Hippocampal formation (tissue), 2 donors: Measurements from ENCODE around the gene VGF.

Experiments used
- DNase-seq, 2 donors: peaks; one replicate each; lab custom pipeline; 2025; lab: John Stamatoyannopoulos, UW

VGF gene

GRCh38 chr7:101165958-101166647, 734 bp upstream of the VGF start:
- DNase-seq: no peak

- DNase-seq: no peak
Measured at GRCh38 chr7:101164071-101164840, 1.1 kb downstream of the VGF start.

GRCh38 chr7:101163279-101164070, 1.9 kb downstream of the VGF start:
- no peak for DNase-seq

GRCh38 chr7:101162551-101163278, 2.7 kb downstream of the VGF start:
- DNase-seq: no peak

GRCh38 chr7:101161692-101162471, 3.5 kb downstream of the VGF start:
- DNase-seq: no peak

- DNase-seq: no peak
Measured at GRCh38 chr7:101160910-101161309, 4.5 kb downstream of the VGF start.

GRCh38 chr7:101159696-101160674, 5.4 kb downstream of the VGF start:
- no peak for DNase-seq

- no peak for DNase-seq
Measured at GRCh38 chr7:101156866-101157589, 8.3 kb downstream of the VGF start.

- DNase-seq: no peak
Measured at GRCh38 chr7:101156277-101156676, 9.1 kb downstream of the VGF start.

GRCh38 chr7:101155303-101155702, 10.1 kb downstream of the VGF start:
- no peak for DNase-seq

GRCh38 chr7:101154693-101155102, 10.7 kb downstream of the VGF start:
- no peak for DNase-seq

- peak; percentile 85 to 89 for DNase-seq
Measured at GRCh38 chr7:101153969-101154692, 11.2 kb downstream of the VGF start, which contains the start of gene AP1S1. Gene AP1S1 (plus strand): TSS chr7:101154476. CDS start chr7:101154515, 39 bp downstream.

- no peak for DNase-seq
Measured at GRCh38 chr7:101151908-101152651, 13.3 kb downstream of the VGF start.

- no peak for DNase-seq
Measured at GRCh38 chr7:101140746-101141382, 24.5 kb downstream of the VGF start.

- no peak for DNase-seq
Measured at GRCh38 chr7:101140339-101140699, 25.1 kb downstream of the VGF start.

GRCh38 chr7:101138213-101138870, 27.0 kb downstream of the VGF start:
- DNase-seq: no peak
